Measurements from ENCODE around the gene KCNMA1. TPM values are rescaled to one million over a fixed set of nuclear protein-coding genes. Genes with fewer than 3 reads are reported as not detected.

Gene KCNMA1
- total RNA-seq, 1 experiment from 2014 or later = 0.70 TPM

- intact Hi-C loops (cut with micrococcal nuclease; ENCODE audit: unreplicated experiment) = no loop called here
- CTCF ChIA-PET = no interaction called here
- TF ChIP-seq EZH2 (IDR thresholded peaks at IDR 0.05; ENCODE audit: low read depth) (no peak), CTCF (conservative IDR thresholded peaks at IDR 0.05) (no peak)
Measured at GRCh38 chr10:77052593-77052992, 585.0 kb downstream of the KCNMA1 start.

GRCh38 chr10:77051837-77052236 is 585.8 kb downstream of the KCNMA1 start:
- H3K9me3 ChIP-seq (ENCODE audit: insufficient read depth, low read depth) = no peaks in the 10 kb centered on the region
- TF ChIP-seq EZH2 (IDR thresholded peaks at IDR 0.05; ENCODE audit: low read depth) = no peak
- no peak for TF ChIP-seq CTCF (conservative IDR thresholded peaks at IDR 0.05)
- H3K4me3 ChIP-seq = no peak overlapping the region
- no peaks in the 10 kb centered on the region for H3K9me2 ChIP-seq (ENCODE audit: insufficient read depth)
- H4K20me1 ChIP-seq (ENCODE audit: insufficient read depth) = no peaks in the 10 kb centered on the region
- H3K27me3 ChIP-seq (ENCODE audit: insufficient read depth, low read depth) = peaks cover 27% of the 10 kb centered on the region
- H3K79me2 ChIP-seq (ENCODE audit: low read depth) = no peaks in the 10 kb centered on the region
- intact Hi-C loops (cut with micrococcal nuclease; ENCODE audit: unreplicated experiment) = no loop called here
- H3K36me3 ChIP-seq (ENCODE audit: low read depth) = no peaks in the 10 kb centered on the region
- no TSS peak for BruUV-seq (replicated peaks)
- CTCF ChIA-PET = no interaction called here
- no peaks in the 10 kb centered on the region for H3K4me1 ChIP-seq (replicated peaks; ENCODE audit: insufficient read depth)
- H3K27ac ChIP-seq = no peak overlapping the region
- POLR2A ChIA-PET (ENCODE audit: unreplicated experiment) = no interaction called here
- DNase-seq = no peak
- no peaks in the 10 kb centered on the region for H3F3A ChIP-seq (ENCODE audit: insufficient read depth, low read depth)
- no peak overlapping the region for H2AFZ ChIP-seq
- no peak overlapping the region for H3K4me2 ChIP-seq

More at GRCh38 chr10:77052593-77052992, 585.0 kb downstream of the KCNMA1 start:
- Histone ChIP-seq H3K4me3 (no peak overlapping the region), H3K4me2 (no peak overlapping the region), H3F3A (ENCODE audit: insufficient read depth, low read depth) (no peaks in the 10 kb centered on the region), H3K9me3 (ENCODE audit: insufficient read depth, low read depth) (no peaks in the 10 kb centered on the region), H3K36me3 (ENCODE audit: low read depth) (no peaks in the 10 kb centered on the region), H4K20me1 (ENCODE audit: insufficient read depth) (no peaks in the 10 kb centered on the region), H3K27me3 (ENCODE audit: insufficient read depth, low read depth) (peaks cover 27% of the 10 kb centered on the region), H3K4me1 (replicated peaks; ENCODE audit: insufficient read depth) (no peaks in the 10 kb centered on the region), H3K79me2 (ENCODE audit: low read depth) (no peaks in the 10 kb centered on the region), H2AFZ (no peak overlapping the region), H3K27ac (no peak overlapping the region), H3K9me2 (ENCODE audit: insufficient read depth) (no peaks in the 10 kb centered on the region)
- no TSS peak for BruUV-seq (replicated peaks)
- POLR2A ChIA-PET (ENCODE audit: unreplicated experiment) = no interaction called here
- DNase-seq = no peak

GRCh38 chr10:77049896-77050295 is 587.7 kb downstream of the KCNMA1 start:
- Histone ChIP-seq H3K27me3 (ENCODE audit: insufficient read depth, low read depth) (peaks cover 17% of the 10 kb centered on the region), H3K36me3 (ENCODE audit: low read depth) (no peaks in the 10 kb centered on the region), H3K4me1 (replicated peaks; ENCODE audit: insufficient read depth) (no peaks in the 10 kb centered on the region), H2AFZ (no peak overlapping the region), H3K4me3 (no peak overlapping the region), H3K27ac (no peak overlapping the region), H3K79me2 (ENCODE audit: low read depth) (no peaks in the 10 kb centered on the region), H3K4me2 (no peak overlapping the region), H3F3A (ENCODE audit: insufficient read depth, low read depth) (no peaks in the 10 kb centered on the region), H4K20me1 (ENCODE audit: insufficient read depth) (no peaks in the 10 kb centered on the region), H3K9me2 (ENCODE audit: insufficient read depth) (no peaks in the 10 kb centered on the region), H3K9me3 (ENCODE audit: insufficient read depth, low read depth) (no peaks in the 10 kb centered on the region)
- no TSS peak for BruUV-seq (replicated peaks)
- ChIA-PET CTCF (no interaction called here), POLR2A (ENCODE audit: unreplicated experiment) (no interaction called here)
- intact Hi-C loops (cut with micrococcal nuclease; ENCODE audit: unreplicated experiment) = no loop called here
- DNase-seq = no peak
- no peak for TF ChIP-seq EZH2 (IDR thresholded peaks at IDR 0.05; ENCODE audit: low read depth)

GRCh38 chr10:77049146-77049545 is 588.5 kb downstream of the KCNMA1 start:
- Histone ChIP-seq H3K27me3 (ENCODE audit: insufficient read depth, low read depth) (peaks cover 9% of the 10 kb centered on the region; the same call in 1 of the 2 replicates), H2AFZ (no peak overlapping the region), H3K4me2 (no peak overlapping the region), H3K4me1 (replicated peaks; ENCODE audit: insufficient read depth) (no peaks in the 10 kb centered on the region), H3K9me3 (ENCODE audit: insufficient read depth, low read depth) (no peaks in the 10 kb centered on the region), H3K79me2 (ENCODE audit: low read depth) (no peaks in the 10 kb centered on the region), H3K27ac (no peak overlapping the region), H3K4me3 (no peak overlapping the region), H4K20me1 (ENCODE audit: insufficient read depth) (no peaks in the 10 kb centered on the region), H3K9me2 (ENCODE audit: insufficient read depth) (no peaks in the 10 kb centered on the region), H3F3A (ENCODE audit: insufficient read depth, low read depth) (no peaks in the 10 kb centered on the region), H3K36me3 (ENCODE audit: low read depth) (no peaks in the 10 kb centered on the region)
- ChIA-PET CTCF (no interaction called here), POLR2A (ENCODE audit: unreplicated experiment) (no interaction called here)
- DNase-seq = no peak
- intact Hi-C loops (cut with micrococcal nuclease; ENCODE audit: unreplicated experiment) = no loop called here
- no TSS peak for BruUV-seq (replicated peaks)
- TF ChIP-seq EZH2 (IDR thresholded peaks at IDR 0.05; ENCODE audit: low read depth) = no peak
- no peak for TF ChIP-seq CTCF (conservative IDR thresholded peaks at IDR 0.05)

All from PC-9 (cell line).